Spleen (tissue), 7 donors: ENCODE measurements around the gene TAF4.

Source experiments
- POLR2A ChIP-seq, 3 donors: fragments of 450-650 bp; IDR thresholded peaks; one replicate each; pipeline ENCODE4 v1.5.1; 2017; ENCODE audit warnings: antibody characterized with exemption in 3 of 3, mild to moderate bottlenecking in 1 of 3
- TF ChIP-seq, protein P1 (sequence below), 11 experiments: fragments of 200-600 bp in 7 of 11; fragments of 450-650 bp in 4 of 11; sonication (generic) in 4 of 11; IDR thresholded peaks in 8 of 11; conservative IDR thresholded peaks in 3 of 11; 1 replicate in 7 of 11; 2 replicates in 4 of 11; pipeline versions ENCODE4 v1.4.0 to v1.8.0; 2016 to 2021; ENCODE audit warnings: antibody characterized with exemption in 11 of 11, inconsistent platforms in 4 of 11, mild to moderate bottlenecking in 1 of 11
- donor health status: DM: no; HTN: no; CAD: no; lungs with moderate emphysema.
- donor health status: DM: no; HTN: no; CAD: no.
- donor health status: DM: no; HTN: no; CAD: no.

GRCh38 chr20:62029296-62029695, 36.4 kb downstream of the TAF4 start:
- no peak for TF ChIP-seq POLR2A (IDR thresholded peaks at IDR 0.05)
- TF ChIP-seq, protein P1, sequence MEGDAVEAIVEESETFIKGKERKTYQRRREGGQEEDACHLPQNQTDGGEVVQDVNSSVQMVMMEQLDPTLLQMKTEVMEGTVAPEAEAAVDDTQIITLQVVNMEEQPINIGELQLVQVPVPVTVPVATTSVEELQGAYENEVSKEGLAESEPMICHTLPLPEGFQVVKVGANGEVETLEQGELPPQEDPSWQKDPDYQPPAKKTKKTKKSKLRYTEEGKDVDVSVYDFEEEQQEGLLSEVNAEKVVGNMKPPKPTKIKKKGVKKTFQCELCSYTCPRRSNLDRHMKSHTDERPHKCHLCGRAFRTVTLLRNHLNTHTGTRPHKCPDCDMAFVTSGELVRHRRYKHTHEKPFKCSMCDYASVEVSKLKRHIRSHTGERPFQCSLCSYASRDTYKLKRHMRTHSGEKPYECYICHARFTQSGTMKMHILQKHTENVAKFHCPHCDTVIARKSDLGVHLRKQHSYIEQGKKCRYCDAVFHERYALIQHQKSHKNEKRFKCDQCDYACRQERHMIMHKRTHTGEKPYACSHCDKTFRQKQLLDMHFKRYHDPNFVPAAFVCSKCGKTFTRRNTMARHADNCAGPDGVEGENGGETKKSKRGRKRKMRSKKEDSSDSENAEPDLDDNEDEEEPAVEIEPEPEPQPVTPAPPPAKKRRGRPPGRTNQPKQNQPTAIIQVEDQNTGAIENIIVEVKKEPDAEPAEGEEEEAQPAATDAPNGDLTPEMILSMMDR (IDR thresholded peaks at IDR 0.05 in 8 of 11, conservative IDR thresholded peaks at IDR 0.05 in 3 of 11): no peak
